Stimulated activated CD8-positive, alpha-beta memory T cell treated with anti-CD3 and anti-CD28 coated beads, Interleukin-4, amount 100 ng/mL, for 4 hours (primary cell): ENCODE results near the gene CMTM7.
"Not testable (repeated sequence)": the region's sequence is repeated elsewhere in the genome, so short reads cannot be mapped to it uniquely, and the experiment has no call there.

Experiments used
- DNase-seq, 2 donors: peaks; one replicate each; pipeline ENCODE4 v3.0.0-alpha.2; 2020; ENCODE audit warnings: low read depth in 2 of 2, low spot score in 1 of 2

Gene CMTM7

GRCh38 chr3:32456429-32457130 is 64.9 kb downstream of the CMTM7 start:
- no peak for DNase-seq

- DNase-seq = no peak
These were observed 66.4 kb downstream of the CMTM7 start for GRCh38 chr3:32457971-32458471.

GRCh38 chr3:32459450-32459849 is 67.8 kb downstream of the CMTM7 start:
- DNase-seq = no peak

- DNase-seq = peak in 1 of 2 donors; percentile 24
These were observed 68.5 kb downstream of the CMTM7 start for GRCh38 chr3:32460031-32460749.

GRCh38 chr3:32460817-32461496 is 69.3 kb downstream of the CMTM7 start:
- DNase-seq = not testable (repeated sequence)

GRCh38 chr3:32462191-32462986 is 70.7 kb downstream of the CMTM7 start:
- DNase-seq = not testable (repeated sequence)

- DNase-seq = not testable (repeated sequence)
These were observed 71.8 kb downstream of the CMTM7 start for GRCh38 chr3:32463415-32463814.

GRCh38 chr3:32464726-32465125 is 73.1 kb downstream of the CMTM7 start:
- DNase-seq = not testable (repeated sequence)

GRCh38 chr3:32466808-32467207 is 75.2 kb downstream of the CMTM7 start:
- not testable (repeated sequence) for DNase-seq

- DNase-seq = peak; percentile 30 to 62
These were observed 75.8 kb downstream of the CMTM7 start for GRCh38 chr3:32467333-32468070.

GRCh38 chr3:32469151-32469874 is 77.7 kb downstream of the CMTM7 start:
- DNase-seq = no peak

GRCh38 chr3:32470362-32470761 is 78.7 kb downstream of the CMTM7 start:
- DNase-seq = no peak

- no peak for DNase-seq
These were observed 79.6 kb downstream of the CMTM7 start for GRCh38 chr3:32471246-32471645.

- DNase-seq = not testable (repeated sequence)
These were observed 80.5 kb downstream of the CMTM7 start for GRCh38 chr3:32472151-32472550.

GRCh38 chr3:32474201-32474600 is 82.5 kb downstream of the CMTM7 start:
- no peak for DNase-seq

GRCh38 chr3:32480604-32481003 is 89.0 kb downstream of the CMTM7 start:
- no peak for DNase-seq

- no peak for DNase-seq
These were observed 90.4 kb downstream of the CMTM7 start for GRCh38 chr3:32481791-32482631.

- DNase-seq = no peak
These were observed 91.0 kb downstream of the CMTM7 start for GRCh38 chr3:32482693-32483092.

- DNase-seq = no peak
These were observed 92.1 kb downstream of the CMTM7 start for GRCh38 chr3:32483772-32484171.
